Activated CD8-positive, alpha-beta memory T cell treated with anti-CD3 and anti-CD28 coated beads for 24 hours (primary cell): ENCODE data around the gene EGF.
"Not testable (repeated sequence)": the region's sequence is repeated elsewhere in the genome, so short reads cannot be mapped to it uniquely, and the experiment has no call there.

Source experiments
- DNase-seq: peaks from one replicate; pipeline ENCODE4 v3.0.0-alpha.2; 2020

EGF gene

DNA sequence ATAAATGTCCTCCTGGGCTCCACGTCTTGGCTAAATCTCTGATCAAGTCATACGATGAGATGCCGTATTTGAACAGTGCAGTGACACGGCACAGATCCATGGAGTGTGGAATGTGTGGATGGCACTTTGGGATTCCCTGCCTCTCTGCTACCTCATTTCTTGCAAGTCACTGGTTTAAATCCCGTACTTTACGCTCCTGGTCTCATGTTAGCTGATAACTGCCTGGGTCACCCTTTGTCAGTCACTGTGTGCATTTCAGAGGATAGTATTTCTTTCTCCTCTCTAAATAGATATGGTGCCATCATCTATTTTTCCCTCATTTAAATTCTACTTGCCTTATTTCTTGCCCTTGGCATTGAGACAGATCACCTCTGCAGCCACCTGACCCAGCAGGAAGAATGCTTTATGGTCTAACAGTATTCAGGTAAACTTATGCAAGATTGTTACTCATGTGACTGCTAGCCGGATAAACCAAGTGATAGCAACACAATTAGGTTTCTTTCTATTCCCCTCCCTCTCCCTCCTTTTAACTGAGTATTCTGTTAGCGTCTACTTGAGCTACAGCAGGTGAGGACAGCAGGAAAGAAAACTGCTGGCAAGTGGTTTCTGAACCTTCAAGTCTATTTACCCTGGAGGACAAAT lies 2.8 kb downstream of the EGF start:
- no peak for DNase-seq

DNA sequence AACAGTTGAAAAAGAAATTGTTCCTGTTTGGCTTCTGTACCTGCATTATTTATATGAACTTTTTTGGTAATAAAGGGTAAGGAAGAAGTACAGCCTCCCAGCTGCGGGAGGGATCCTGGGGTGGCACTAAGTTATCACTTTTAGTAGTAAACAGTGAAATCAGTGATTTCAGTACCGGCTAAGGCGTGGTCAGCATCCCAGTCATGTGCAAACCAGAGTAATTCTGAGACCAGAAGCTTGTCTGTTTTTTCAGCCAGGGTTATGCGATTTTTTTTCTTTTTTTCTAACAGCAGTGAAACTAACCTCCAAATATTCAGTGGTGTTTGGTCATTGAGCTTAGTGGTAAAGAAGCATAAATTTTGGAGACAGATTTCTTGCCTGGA lies 3.3 kb downstream of the EGF start:
- DNase-seq = no peak

DNA sequence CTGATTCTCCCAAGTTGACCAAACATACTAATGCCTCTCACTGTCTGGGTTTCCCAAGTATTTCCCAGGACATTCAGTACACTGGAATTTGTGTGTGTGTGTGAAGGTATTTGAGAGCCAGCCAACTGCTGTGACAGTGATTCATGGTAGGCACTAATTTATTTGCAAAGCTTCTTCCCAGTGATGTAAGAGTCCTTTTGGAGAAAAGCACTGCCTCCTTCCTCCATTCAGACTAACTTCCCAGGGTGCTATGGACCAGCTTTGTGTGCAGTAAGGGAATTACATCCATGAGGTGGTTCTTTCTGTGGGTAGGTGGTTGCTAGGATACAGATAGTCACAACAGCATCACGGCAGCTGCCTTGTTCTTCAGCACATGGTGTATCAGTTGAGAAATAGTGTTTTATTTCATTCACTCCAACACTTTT lies 8.7 kb downstream of the EGF start:
- DNase-seq = no peak

DNA sequence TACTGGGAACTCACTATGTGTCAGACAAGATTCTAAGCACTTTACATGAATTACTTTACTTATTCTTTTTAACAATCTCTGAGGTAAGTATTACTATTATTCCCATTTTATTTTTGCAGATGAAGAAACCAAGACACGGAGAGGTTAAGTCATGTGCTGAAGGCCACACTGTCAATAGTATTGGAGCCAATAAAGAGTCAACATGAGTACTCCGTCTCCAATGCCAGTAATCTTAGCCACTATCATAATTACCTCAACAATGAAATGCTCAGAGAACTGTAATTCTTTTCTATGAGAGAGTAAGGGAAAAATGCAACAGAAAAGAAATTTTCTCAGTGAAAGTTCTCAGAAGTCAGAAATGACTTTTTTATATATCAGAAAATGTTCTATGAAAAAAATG lies 12.7 kb downstream of the EGF start:
- no peak for DNase-seq

DNA sequence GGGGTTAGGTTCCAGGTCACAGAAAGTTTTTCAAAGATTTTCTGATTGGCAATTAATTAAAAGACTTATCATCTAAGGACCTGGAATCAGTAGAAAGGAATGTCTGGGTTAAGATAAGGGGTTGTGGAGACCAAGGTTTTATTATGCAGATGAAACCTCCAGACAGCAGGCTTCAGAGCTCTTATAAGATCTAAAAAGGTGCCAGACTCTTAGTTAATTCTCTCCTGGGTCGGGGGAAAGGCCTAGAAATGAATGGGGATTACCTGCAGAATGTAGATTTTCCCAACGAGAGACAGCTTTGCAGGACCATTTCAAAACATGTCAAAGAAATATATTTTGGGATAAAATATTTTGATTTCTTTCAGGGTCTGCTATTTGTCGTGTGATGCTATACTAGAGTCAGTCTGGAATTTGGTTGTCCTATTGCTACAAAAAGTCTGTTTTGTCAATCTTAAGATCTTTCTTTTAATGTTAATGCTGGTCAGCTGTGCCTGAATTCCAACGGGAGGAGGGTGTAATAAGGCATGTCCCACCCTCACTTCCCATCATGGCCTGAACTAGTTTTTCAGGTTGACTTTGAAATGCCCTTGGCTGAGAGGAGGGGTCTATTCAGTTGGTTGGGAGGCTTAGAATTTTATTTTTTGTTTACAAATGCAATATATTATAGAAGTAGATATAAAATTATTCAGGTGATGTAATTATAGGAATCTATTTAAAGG lies 15.8 kb downstream of the EGF start:
- no peak for DNase-seq

DNA sequence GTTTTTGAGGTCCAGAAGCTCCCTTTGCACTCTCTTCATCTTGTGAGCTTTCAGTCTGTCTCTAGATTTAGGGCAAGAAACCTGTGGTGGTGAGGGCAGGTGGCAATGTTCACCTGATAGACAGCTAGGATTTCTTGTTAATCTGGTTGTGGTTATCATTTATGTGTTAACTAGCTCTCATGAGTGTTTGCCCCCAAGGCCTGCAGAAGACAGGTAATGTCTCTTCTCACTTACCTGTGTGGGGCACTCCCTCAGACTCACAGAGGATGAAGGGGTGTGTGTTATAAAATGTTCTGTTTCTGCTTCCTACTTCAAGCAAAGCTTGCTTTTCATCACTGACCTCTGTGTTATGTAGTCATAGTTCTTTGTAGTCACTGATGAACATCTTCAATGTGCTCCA lies 17.8 kb downstream of the EGF start:
- no peak for DNase-seq

DNA sequence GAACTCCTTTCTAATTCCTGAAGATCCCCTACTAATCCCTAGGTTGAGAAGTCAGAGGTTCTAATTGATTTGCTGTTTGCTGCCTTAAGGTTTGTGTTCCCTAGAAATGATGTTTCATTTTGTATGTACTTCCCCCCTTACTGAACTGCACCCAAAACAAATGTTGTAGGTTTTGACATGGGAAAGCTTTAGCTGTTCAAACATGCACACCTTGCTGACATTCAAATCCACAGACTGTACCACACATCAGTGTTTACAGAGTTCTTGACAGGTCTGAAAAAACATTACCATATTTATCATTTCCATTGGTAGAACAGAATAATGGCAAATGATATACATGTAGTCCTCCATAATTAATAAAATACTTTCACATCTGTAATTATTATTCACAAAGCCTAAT lies 18.2 kb downstream of the EGF start:
- no peak for DNase-seq

DNA sequence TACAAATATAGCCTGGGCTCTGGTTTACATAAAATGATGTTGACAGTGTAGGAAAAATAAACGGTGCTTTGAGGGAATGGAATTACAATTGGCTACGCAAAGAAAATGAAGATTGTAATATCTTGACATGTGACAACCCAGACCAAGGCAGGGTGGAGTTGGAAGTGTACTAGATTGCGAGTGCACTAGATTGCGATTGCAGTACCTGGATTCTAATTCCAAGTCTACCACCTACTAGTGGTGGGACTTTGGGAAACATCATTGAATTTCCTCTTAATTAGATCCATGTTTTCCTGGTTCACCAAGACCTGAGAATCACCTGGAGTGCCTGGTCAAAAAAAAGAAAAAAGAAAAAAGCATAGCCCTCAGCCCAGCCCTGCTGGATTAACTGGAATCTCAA lies 18.6 kb downstream of the EGF start:
- DNase-seq = no peak

DNA sequence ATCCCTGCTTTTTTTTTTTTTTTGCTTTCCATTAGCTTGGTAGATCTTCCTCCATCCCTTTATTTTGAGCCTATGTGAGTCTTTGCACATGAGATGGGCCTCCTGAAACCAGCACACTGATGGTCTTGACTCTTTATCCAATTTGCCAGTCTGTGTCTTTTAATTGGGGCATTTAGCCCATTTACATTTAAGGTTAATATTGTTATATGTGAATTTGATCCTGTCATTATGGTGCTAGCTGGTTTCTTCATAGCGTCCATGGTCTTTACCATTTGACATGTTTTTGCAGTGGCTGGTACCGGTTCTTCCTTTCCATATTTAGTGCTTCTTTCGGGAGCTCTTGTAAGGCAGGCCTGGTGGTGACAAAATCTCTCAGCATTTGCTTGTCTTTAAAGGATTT lies 24.7 kb downstream of the EGF start:
- not testable (repeated sequence) for DNase-seq

DNA sequence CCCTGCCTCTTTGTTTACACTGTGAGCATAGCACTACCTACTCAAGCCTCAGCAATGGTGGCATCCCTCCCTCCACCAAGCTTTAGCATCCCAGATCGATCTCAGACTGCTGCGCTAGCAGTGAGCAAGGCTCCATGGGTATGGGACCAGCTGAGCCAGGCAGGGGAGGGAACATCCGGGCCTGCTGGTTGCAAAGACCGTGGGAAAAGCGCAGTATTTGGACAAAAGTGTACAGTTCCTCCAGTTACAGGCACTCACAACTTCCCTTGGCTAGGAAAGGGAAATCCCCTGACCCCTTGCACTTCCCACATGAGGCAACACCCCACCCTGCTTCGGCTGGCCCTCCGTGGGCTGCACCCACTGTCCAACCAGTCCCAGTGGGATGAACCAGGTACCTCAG lies 26.5 kb downstream of the EGF start:
- DNase-seq = no peak

DNA sequence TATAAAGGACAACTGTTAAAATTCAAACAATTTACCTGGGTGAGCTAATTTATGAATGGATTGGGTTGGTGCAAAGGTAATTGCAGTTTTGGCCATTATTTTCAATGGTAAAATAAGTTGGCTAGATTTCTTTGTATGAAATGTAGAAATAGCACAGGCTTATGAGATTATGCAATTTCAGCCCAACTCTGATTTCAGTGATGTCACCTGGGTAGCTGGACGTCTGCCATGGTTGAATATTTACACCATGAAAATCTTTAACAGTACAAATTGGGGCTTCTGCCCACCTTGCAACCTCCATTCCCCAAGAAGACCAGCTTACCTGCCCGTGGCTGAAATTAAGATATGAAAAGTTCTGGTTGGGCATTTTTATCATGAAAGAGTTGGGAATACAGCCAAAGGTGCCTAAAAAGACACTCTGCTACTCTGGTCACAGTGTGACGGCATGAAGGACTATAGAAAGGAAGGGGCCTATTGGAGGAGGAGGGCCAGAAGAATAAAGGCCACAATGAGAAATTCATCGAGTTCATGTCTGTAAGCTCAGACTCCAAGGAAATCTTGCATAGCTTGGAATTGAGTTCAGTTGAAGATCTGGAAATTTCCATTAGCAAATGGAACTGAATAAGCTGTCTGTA lies 29.7 kb downstream of the EGF start:
- no peak for DNase-seq

DNA sequence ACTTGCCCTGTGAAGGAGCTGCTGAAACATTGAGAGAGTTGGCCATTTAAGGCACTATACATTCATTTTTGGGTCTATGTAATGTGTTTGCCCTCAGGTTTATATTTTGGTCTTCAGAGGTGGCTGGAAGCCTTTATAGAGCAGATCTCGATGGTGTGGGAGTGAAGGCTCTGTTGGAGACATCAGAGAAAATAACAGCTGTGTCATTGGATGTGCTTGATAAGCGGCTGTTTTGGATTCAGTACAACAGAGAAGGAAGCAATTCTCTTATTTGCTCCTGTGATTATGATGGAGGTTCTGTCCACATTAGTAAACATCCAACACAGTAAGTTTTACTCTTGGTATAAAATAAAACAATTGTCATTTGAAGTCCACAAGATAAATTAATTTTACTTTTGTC lies 31.1 kb downstream of the EGF start:
- DNase-seq = no peak

DNA sequence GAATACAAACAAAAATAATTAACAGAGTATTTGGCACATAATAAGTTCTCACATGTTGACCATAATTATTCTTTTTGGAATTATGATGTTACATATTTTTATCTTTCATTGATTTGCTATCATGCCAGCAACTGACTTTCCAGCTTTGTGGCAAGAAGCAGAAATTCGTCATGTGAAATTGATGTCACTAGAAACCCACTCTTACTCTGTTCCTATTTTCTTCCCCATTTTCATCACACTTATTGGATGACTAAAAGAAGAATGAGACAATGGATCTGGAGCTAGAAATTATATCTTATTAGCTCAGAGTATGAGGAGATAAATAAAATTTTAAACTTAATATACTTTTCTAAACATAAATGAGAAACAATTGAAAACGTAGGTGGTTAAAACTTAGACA lies 31.9 kb downstream of the EGF start:
- DNase-seq = no peak

DNA sequence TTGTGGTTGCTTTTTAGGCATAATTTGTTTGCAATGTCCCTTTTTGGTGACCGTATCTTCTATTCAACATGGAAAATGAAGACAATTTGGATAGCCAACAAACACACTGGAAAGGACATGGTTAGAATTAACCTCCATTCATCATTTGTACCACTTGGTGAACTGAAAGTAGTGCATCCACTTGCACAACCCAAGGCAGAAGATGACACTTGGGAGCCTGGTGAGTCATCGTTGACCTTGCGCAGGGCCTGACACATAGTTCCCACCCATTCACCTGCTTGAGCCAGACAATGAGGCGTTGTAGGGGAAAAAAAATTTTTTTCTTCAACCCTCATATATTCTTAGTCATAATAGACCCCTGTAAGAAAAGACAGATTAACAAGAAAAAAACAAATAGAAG lies 32.4 kb downstream of the EGF start:
- no peak for DNase-seq

DNA sequence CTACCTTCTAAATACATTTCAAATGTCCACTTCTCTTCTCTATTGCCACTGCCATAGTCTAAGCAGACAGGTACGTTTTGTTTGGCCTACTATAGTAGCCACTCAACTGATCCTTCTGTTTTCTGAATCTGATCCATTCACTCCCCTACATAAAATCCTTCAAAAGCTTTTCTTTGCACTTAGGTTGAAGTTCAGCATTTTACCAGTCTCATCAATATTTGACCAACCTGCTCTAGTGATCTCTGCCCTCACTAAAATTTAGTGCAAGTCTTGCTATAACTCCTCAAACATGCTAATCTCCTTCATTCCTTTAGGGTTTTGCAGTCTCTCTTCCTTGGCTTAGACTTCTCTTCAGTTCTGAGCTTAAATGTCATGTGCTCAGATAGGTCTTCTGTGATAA lies 33.4 kb downstream of the EGF start:
- no peak for DNase-seq

DNA sequence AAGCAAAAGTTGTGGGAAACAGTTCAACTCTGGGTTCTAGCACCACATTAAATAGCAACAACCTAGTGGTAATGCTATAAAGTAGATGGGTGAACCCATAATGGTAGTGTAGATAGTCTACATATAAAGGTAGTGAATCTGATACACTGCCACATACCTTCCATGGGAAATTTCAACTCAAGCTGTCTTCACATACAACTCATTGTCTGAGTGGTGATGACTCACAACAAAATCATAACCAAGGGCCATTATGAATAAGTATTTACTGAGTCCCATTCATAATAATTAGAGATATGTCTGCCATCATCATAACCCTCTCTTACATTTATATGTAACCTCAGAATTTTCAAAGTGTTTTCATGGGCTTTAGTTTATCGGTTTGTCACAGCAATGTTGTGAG lies 34.8 kb downstream of the EGF start:
- DNase-seq = no peak

DNA sequence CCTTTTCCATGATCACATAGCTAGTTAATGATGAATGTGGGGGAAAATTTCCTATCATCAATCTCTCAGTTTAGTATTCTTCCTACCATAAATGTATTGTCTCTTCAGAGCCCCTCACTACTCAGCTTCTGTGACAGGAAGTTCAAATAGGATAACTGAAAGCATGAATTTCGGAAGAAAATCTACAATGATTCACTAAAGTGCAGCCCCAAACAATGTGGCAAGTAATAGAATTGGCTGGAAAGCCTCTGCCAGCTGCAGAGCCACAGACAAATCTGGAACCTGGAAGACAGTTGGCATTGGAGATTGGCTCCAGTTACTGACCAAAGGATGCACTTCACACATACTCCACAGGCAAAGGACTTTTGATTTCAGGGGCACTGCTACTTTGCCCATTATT lies 35.2 kb downstream of the EGF start:
- no peak for DNase-seq

DNA sequence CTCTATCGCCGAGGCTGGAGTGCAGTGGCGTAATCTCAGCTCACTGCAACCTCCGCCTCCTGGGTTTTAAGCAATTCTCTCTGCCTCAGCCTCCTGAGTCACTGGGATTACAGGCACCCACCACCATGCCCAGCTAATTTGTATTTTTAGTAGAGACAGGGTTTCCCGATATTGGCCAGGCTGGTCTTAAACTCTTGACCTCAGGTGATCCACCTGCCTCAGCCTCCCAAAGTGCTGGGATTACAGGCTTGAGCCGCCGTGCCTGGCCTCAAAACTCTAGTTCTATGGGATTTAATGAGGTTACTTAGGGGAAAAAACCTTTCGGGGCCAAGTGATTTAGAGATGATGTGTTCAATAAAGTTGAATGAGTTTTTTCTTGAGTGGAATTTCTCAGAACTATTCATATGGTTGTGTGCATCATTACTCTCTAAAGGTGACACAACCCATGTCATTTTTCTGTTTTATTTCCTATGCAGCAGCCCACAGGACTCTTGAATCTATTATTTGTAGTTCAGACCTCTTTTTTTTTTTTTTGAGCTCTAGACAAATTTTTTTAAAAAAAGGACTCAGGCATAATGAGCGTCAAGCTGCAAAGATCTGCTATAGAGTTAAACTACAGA lies 36.5 kb downstream of the EGF start:
- not testable (repeated sequence) for DNase-seq

DNA sequence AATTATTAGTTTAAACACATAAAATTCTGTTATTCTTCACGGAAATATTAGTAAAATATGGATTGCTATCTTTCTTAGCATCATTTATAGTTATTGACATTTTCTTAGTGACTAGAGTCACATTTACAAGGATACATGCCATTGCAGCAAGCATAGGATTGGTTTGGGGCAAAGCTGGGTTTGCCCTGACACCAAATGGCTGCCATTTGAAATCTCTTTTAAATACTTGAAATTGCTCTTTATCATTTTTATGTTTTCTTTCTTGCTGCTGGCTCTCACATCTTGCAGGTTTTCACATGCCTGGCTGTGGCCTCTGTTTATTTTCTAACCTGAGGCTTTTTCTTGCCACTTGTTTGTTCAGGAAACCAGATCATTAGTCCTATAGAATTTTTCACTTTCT lies 39.9 kb downstream of the EGF start:
- DNase-seq = no peak

DNA sequence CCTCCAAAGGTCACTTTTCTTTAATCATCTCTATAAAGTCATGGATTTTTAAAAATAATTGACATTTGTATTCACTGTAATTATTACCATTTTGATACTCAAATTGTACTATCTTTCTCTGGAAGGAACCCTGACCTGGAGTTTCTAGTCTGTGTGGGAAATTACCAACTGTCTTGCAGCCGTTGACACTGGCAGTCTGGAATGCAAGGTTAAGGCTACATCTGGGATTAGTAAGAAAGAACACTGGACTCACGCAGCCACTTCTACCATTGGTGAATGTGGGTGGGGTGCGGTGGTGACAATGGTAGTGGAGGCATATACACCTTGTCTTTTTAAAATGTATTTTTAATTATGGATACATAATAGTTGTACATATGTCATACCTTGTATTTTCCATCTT lies 40.9 kb downstream of the EGF start:
- no peak for DNase-seq

DNA sequence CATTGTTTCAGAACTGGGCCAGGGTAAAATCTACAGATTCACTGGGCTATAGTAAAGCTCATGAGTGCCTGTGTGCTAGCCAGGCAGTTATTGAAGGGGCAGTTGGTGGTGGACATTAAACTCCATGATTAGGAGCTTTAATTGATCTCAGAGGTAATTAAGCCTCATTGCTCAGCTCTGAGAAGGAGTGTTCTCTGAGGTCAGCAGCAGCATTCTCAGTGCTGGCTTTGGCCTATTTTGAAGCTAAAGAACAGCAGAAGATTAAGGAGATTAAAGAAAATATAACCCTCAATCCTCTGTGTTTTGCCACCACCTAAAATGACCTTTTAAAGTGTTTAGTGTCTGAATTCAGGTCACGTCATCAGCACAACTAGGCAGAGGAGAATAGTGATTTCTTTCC lies 42.5 kb downstream of the EGF start:
- DNase-seq = no peak

DNA sequence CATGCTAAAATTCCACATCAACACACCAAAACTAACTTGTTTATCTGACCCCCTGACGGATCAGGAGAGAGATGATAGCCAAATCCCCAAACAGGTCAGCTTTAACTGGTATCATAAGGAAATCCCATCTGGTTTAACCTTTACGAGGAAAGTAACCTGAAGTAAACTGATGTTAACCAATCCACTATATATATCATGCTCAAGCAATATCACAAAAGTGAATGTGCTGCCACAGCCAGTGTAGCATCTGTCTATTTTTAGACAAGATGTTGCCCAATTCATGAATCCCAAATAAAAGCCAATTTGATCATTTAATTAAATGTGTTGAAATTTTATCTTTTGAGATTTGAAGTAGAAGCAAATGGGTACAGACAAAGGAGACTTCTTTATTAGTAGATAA lies 44.5 kb downstream of the EGF start:
- DNase-seq = no peak

DNA sequence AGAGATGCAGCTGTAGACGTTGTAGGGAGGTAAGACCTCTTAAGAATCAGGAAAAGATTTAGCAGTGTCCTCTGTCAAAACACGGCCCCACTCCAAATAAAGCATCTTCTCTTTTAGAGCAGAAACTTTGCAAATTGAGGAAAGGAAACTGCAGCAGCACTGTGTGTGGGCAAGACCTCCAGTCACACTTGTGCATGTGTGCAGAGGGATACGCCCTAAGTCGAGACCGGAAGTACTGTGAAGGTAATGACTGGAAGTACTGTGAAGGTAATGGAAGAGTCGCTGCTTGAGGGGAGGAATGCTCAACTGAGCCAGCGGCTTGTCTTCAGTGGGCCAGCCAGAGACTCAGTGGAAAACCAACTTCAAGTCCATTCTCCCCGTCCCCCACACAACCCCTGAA lies 46.5 kb downstream of the EGF start:
- DNase-seq = no peak

DNA sequence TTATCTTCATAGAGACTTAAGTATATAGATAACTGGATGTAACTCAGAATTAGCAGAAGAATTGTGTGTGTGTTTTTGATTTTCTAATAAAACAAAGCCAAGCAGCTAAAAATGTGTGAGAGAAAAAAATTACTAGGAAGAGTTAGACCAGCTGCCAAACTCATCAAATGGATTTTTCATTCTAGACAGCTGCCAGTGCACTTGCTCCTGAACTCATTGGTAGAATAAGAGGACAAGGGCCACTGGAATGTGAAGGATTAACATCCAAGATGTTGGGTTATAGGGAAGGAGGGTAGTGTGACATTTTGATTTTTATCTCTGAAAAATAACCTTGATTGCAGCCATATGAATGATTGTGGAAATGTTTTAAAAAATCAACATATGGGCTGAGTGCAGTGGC lies 49.7 kb downstream of the EGF start:
- no peak for DNase-seq
